ACHN (cell line): ENCODE results near the gene MPC2.
"Not testable (repeated sequence)": the region's sequence is repeated elsewhere in the genome, so short reads cannot be mapped to it uniquely, and the experiment has no call there.

ENCODE experiments used
- DNase-seq: peaks from one replicate; pipeline ENCODE4 v3.0.0-alpha.2; 2015
- in situ Hi-C: cut with HindIII; loops from 2 replicates; pipeline ENCODE4 v1.10.0; 2017; ENCODE audit warnings: low sequenced_read_pairs, low pct_ligation_motif_present, low pct_unique_long_range_greater_than_20kb

The MPC2 gene

GRCh38 chr1:167878372-167879160 is 58.3 kb downstream of the MPC2 start:
- in situ Hi-C loops: no loop called here
- no peak for DNase-seq

- in situ Hi-C loops: no loop called here
- no peak for DNase-seq
Observed at GRCh38 chr1:167876597-167877175, 60.2 kb downstream of the MPC2 start.

- no peak for DNase-seq
- in situ Hi-C loops: no loop called here
Observed at GRCh38 chr1:167871331-167871730, 65.5 kb downstream of the MPC2 start.

DNA sequence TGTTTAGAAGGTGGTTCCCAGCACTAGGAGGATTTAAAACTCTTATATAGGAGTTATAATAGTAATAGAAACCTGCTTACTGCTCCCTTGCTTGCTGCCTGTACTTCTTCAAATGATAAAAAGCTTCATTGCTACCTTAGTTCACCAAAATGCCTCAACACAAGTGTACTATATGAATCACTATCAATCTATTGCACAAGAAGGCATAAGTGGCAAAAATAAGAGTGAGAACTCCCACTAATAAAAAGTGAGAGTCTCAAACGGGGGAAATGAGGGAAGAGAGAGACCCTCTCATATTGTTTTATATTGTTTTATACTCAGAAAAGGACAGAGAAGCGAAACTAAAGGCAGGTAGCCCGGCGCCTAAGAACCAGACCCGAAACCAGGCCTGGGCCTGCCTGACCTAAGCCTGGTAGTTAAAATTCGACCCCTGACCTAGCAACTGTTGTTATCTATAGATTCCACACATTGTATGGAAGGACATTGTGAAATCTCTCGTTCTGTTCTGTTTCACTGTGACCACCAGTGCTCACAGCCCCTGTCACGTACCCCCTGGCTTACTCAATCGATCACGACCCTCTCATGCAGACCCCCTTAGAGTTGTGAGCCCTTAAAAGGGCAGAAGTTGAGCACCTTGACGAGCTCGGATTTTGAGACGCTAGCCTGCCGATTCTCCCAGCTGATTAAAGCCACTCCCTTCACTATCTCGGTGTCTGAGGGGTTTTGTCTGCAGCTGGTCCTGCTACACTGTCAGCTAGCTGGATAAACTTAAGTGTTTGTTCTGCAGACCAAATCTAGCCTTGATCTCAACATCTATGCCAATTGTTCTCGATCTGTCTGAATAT is 67.5 kb downstream of the MPC2 start:
- in situ Hi-C loops, DNase-seq: not testable (repeated sequence)

DNA sequence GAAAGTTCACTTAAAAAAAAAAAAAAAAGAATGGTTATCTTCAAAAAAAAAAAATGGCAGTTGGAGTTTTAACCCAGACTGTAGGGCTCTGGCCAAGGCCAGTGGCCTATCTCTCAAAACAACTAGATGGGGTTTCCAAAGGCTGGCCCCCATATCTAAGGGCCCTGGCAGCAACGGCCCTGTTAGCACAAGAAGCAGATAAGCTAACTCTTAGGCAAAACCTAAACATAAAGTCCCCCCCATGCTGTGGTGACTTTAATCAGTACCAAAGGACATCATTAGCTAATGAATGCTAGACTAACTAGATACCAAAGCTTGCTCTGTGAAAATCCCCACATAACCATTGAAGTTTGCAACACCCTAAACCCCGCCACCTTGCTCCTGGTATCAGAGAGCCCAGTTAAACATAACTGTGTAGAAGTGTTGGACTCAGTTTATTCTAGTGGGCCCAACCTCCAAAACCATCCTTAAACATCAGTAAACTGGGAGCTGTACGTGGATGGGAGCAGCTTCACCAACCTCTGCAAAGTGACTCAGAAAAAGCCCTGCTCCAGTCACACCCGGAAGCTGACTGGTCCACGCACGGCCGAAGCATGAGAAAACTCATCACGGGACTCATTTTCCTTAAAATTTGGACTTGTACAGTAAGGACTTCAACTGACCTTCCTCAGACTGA is 70.0 kb downstream of the MPC2 start:
- in situ Hi-C loops, DNase-seq: not testable (repeated sequence)
